Measurements from ENCODE around the gene TMEM132C. TPM values are rescaled to one million over a fixed set of nuclear protein-coding genes. Genes with fewer than 3 reads are reported as not detected.

Gene TMEM132C
- total and polyA plus RNA-seq, 4 donors: 0.05 to 0.08 (median 0.05) TPM; not detected in 1

DNA sequence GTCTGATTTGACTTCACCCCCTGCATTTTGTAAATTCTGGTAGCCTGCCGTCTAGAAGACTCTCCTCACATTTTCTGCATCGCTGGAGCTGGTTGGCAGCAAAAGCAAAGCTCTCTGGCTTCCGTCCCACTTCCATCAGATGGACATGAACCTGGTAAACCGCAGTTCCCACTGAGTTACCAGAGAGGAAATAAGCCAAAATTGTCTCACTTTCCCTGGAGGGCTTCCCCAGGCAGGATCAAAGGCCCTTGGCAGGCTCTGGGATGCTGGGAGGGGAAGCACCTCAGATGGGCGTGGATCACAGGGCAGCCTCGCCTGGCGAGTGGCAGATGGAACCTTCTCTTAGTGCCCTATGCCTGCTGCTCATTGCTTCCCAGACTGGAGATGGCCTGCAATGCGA is 243.5 kb downstream of the TMEM132C start:
- WGBS: 77% methylated on average over 8 of the region's 8 CpGs
- H3K9ac ChIP-seq (ENCODE audit: low read depth in 1 of 2, low read length in 2 of 2): no peak overlapping the region
- peaks cover 0 to 13% (median 8%) of the 10 kb centered on the region in 4 donors for H3K9me3 ChIP-seq (ENCODE audit: control insufficient read depth in 4 of 4, low read length in 3 of 4)
- no peak overlapping the region for H3K27ac ChIP-seq (ENCODE audit: low read depth in 1 of 2, low read length in 2 of 2)
- H3K4me3 ChIP-seq (ENCODE audit: low read depth in 1 of 3, low read length in 3 of 3): no peak overlapping the region
- TF ChIP-seq FOXA1 (IDR thresholded peaks at IDR 0.05): no peak
- TF ChIP-seq JUND (IDR thresholded peaks at IDR 0.05): no peak
- TF ChIP-seq RAD21 (IDR thresholded peaks at IDR 0.05): no peak
- TF ChIP-seq, protein P1, sequence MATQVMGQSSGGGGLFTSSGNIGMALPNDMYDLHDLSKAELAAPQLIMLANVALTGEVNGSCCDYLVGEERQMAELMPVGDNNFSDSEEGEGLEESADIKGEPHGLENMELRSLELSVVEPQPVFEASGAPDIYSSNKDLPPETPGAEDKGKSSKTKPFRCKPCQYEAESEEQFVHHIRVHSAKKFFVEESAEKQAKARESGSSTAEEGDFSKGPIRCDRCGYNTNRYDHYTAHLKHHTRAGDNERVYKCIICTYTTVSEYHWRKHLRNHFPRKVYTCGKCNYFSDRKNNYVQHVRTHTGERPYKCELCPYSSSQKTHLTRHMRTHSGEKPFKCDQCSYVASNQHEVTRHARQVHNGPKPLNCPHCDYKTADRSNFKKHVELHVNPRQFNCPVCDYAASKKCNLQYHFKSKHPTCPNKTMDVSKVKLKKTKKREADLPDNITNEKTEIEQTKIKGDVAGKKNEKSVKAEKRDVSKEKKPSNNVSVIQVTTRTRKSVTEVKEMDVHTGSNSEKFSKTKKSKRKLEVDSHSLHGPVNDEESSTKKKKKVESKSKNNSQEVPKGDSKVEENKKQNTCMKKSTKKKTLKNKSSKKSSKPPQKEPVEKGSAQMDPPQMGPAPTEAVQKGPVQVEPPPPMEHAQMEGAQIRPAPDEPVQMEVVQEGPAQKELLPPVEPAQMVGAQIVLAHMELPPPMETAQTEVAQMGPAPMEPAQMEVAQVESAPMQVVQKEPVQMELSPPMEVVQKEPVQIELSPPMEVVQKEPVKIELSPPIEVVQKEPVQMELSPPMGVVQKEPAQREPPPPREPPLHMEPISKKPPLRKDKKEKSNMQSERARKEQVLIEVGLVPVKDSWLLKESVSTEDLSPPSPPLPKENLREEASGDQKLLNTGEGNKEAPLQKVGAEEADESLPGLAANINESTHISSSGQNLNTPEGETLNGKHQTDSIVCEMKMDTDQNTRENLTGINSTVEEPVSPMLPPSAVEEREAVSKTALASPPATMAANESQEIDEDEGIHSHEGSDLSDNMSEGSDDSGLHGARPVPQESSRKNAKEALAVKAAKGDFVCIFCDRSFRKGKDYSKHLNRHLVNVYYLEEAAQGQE (IDR thresholded peaks at IDR 0.05): no peak
- TF ChIP-seq, protein P2, sequence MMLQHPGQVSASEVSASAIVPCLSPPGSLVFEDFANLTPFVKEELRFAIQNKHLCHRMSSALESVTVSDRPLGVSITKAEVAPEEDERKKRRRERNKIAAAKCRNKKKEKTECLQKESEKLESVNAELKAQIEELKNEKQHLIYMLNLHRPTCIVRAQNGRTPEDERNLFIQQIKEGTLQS (IDR thresholded peaks at IDR 0.05): no peak
- TF ChIP-seq RXRA (IDR thresholded peaks at IDR 0.05): no peak
- no peak for TF ChIP-seq SP1 (IDR thresholded peaks at IDR 0.05)
- TF ChIP-seq, protein P3, sequence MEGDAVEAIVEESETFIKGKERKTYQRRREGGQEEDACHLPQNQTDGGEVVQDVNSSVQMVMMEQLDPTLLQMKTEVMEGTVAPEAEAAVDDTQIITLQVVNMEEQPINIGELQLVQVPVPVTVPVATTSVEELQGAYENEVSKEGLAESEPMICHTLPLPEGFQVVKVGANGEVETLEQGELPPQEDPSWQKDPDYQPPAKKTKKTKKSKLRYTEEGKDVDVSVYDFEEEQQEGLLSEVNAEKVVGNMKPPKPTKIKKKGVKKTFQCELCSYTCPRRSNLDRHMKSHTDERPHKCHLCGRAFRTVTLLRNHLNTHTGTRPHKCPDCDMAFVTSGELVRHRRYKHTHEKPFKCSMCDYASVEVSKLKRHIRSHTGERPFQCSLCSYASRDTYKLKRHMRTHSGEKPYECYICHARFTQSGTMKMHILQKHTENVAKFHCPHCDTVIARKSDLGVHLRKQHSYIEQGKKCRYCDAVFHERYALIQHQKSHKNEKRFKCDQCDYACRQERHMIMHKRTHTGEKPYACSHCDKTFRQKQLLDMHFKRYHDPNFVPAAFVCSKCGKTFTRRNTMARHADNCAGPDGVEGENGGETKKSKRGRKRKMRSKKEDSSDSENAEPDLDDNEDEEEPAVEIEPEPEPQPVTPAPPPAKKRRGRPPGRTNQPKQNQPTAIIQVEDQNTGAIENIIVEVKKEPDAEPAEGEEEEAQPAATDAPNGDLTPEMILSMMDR (IDR thresholded peaks at IDR 0.05; ENCODE audit: low read depth, low read length, missing input control): no peak
- TF ChIP-seq NR2F2 (IDR thresholded peaks at IDR 0.05): no peak
- TF ChIP-seq, protein P4, sequence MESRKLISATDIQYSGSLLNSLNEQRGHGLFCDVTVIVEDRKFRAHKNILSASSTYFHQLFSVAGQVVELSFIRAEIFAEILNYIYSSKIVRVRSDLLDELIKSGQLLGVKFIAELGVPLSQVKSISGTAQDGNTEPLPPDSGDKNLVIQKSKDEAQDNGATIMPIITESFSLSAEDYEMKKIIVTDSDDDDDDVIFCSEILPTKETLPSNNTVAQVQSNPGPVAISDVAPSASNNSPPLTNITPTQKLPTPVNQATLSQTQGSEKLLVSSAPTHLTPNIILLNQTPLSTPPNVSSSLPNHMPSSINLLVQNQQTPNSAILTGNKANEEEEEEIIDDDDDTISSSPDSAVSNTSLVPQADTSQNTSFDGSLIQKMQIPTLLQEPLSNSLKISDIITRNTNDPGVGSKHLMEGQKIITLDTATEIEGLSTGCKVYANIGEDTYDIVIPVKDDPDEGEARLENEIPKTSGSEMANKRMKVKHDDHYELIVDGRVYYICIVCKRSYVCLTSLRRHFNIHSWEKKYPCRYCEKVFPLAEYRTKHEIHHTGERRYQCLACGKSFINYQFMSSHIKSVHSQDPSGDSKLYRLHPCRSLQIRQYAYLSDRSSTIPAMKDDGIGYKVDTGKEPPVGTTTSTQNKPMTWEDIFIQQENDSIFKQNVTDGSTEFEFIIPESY (IDR thresholded peaks at IDR 0.05): no peak
- H3K4me1 ChIP-seq (ENCODE audit: control insufficient read depth in 4 of 4, insufficient read depth in 4 of 4, low read length in 3 of 4): no peaks in the 10 kb centered on the region
- no peaks in the 10 kb centered on the region for H3K36me3 ChIP-seq (ENCODE audit: control insufficient read depth in 4 of 4, insufficient read depth in 3 of 4, low read depth in 1 of 4, low read length in 3 of 4)
- H3K27me3 ChIP-seq (ENCODE audit: control insufficient read depth in 4 of 4, insufficient read depth in 4 of 4, low read length in 3 of 4): no peaks in the 10 kb centered on the region
- DNase-seq (ENCODE audit: low spot score): no peak

DNA sequence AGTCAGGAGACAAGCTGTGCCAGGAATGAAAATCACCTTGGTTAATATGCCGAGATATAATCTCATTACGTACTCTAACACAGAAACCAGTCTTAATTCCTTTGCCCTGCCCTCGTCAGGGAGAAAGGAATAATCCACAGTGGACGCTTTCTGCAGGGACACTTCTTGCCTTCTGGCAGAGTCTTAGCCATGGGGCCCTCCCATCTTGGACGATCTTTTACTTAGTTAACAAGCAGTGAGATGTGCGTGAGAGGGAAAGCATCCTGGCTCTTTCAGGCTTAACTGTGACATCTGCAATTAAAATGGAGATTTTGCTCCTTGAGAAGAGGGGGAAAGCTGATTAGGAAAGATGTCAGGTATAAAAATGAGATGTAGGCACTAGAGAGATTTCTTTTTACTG is 246.4 kb downstream of the TMEM132C start:
- Histone ChIP-seq H3K4me1 (ENCODE audit: control insufficient read depth in 4 of 4, insufficient read depth in 4 of 4, low read length in 3 of 4) (no peaks in the 10 kb centered on the region), H3K9me3 (ENCODE audit: control insufficient read depth in 4 of 4, low read length in 3 of 4) (peaks cover 1 to 8% (median 7%) of the 10 kb centered on the region in 4 donors)
- WGBS: 63% methylated on average over 6 of the region's 6 CpGs
- TF ChIP-seq RAD21 (IDR thresholded peaks at IDR 0.05): no peak
- TF ChIP-seq, protein P3 (IDR thresholded peaks at IDR 0.05; ENCODE audit: low read depth, low read length, missing input control): no peak
- TF ChIP-seq, protein P4 (IDR thresholded peaks at IDR 0.05): no peak
- no peak for TF ChIP-seq EGR1 (IDR thresholded peaks at IDR 0.05; ENCODE audit: low read depth in 2 of 2)
- no peak for TF ChIP-seq HNF4A (conservative IDR thresholded peaks at IDR 0.05)
- TF ChIP-seq NR2F2 (IDR thresholded peaks at IDR 0.05): no peak
- TF ChIP-seq FOXA2 (IDR thresholded peaks at IDR 0.05): no peak
- no peak for TF ChIP-seq GABPA (IDR thresholded peaks at IDR 0.05 in 1 of 2, conservative IDR thresholded peaks at IDR 0.05 in 1 of 2)
- TF ChIP-seq JUND (IDR thresholded peaks at IDR 0.05): no peak
- TF ChIP-seq, protein P1 (IDR thresholded peaks at IDR 0.05): no peak
- no peak for TF ChIP-seq FOXA1 (IDR thresholded peaks at IDR 0.05)
- TF ChIP-seq HNF4G (IDR thresholded peaks at IDR 0.05): no peak
- no peak for TF ChIP-seq TAF1 (conservative IDR thresholded peaks at IDR 0.05)

More for the DNA sequence above, 246.4 kb downstream of the TMEM132C start:
- no peaks in the 10 kb centered on the region for H3K36me3 ChIP-seq (ENCODE audit: control insufficient read depth in 4 of 4, insufficient read depth in 3 of 4, low read depth in 1 of 4, low read length in 3 of 4)
- no peak overlapping the region for H3K4me3 ChIP-seq (ENCODE audit: low read depth in 1 of 3, low read length in 3 of 3)
- DNase-seq (ENCODE audit: low spot score): no peak
- H3K27ac ChIP-seq (ENCODE audit: low read depth in 1 of 2, low read length in 2 of 2): no peak overlapping the region
- no peaks in the 10 kb centered on the region for H3K27me3 ChIP-seq (ENCODE audit: control insufficient read depth in 4 of 4, insufficient read depth in 4 of 4, low read length in 3 of 4)
- H3K9ac ChIP-seq (ENCODE audit: low read depth in 1 of 2, low read length in 2 of 2): no peak overlapping the region

Measured in liver (tissue), 9 donors.